GM23338 (cell line): Measurements from ENCODE around the gene CTSW.

Experiments
- EZH2 ChIP-seq: fragments of 200-600 bp; sonication (generic); IDR thresholded peaks from one replicate; pipeline ENCODE4 v1.8.0; 2017; ENCODE audit warnings: antibody characterized with exemption, mild to moderate bottlenecking, low read depth; ENCODE audit not compliant: unreplicated experiment
- EZH2phosphoT487 ChIP-seq: fragments of 200-600 bp; sonication (generic); IDR thresholded peaks from one replicate; pipeline ENCODE4 v1.8.1; 2018; ENCODE audit warnings: antibody characterized with exemption; ENCODE audit not compliant: unreplicated experiment
- POLR2AphosphoS5 ChIP-seq: IDR thresholded peaks from 2 replicates; pipeline ENCODE4 v1.6.1; 2016; ENCODE audit warnings: antibody characterized with exemption, low read depth
- TF ChIP-seq, protein P1 (sequence below), 2 experiments: fragments of 200-600 bp in 1 of 2; sonication (generic) in 1 of 2; conservative IDR thresholded peaks; 2 replicates each; pipeline versions ENCODE4 v1.5.1 to v1.6.1; 2016 to 2017; ENCODE audit warnings: antibody characterized with exemption in 2 of 2, low read depth in 2 of 2, mild to moderate bottlenecking in 2 of 2, moderate library complexity in 1 of 2
- TF ChIP-seq, protein P2 (sequence below): IDR thresholded peaks from one replicate; pipeline ENCODE4 v1.6.1; 2018; ENCODE audit warnings: antibody characterized with exemption; ENCODE audit not compliant: unreplicated experiment

DNA sequence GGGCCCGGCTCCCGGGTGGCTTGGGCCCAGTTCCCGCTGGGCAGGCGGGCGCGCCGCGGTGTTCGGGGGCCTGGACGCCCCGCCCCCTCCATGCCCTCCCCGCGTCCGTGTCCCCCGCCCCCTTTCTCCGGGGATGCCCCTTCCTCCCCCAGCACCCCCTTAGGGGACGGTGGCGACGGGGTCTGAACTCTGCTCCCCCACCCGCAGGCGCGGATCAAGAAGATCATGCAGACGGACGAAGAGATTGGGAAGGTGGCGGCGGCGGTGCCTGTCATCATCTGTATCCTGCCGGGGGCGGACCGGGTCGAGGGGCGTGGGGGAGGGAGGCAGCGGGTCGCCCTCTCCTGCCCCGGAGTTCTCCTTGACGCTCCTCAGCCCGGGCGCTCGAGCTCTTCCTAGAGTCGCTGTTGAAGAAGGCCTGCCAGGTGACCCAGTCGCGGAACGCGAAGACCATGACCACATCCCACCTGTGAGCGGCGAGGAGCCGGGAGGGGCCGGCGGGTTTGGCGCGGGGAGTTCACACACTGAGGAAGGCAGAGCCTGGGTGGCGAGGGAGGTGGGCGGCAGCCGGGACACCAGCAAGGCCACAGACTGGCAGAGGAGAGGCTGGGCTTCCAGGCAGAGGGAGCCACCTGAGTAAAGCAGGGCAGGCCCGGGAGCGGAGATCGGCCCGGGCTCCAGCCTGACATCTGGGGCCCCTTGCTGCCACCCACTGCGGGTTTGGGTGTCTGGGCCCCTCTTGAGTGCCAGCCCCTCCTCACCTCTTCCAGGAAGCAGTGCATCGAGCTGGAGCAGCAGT lies 40.1 kb downstream of the CTSW start:
- TF ChIP-seq EZH2phosphoT487 = no peak
- TF ChIP-seq, protein P1, sequence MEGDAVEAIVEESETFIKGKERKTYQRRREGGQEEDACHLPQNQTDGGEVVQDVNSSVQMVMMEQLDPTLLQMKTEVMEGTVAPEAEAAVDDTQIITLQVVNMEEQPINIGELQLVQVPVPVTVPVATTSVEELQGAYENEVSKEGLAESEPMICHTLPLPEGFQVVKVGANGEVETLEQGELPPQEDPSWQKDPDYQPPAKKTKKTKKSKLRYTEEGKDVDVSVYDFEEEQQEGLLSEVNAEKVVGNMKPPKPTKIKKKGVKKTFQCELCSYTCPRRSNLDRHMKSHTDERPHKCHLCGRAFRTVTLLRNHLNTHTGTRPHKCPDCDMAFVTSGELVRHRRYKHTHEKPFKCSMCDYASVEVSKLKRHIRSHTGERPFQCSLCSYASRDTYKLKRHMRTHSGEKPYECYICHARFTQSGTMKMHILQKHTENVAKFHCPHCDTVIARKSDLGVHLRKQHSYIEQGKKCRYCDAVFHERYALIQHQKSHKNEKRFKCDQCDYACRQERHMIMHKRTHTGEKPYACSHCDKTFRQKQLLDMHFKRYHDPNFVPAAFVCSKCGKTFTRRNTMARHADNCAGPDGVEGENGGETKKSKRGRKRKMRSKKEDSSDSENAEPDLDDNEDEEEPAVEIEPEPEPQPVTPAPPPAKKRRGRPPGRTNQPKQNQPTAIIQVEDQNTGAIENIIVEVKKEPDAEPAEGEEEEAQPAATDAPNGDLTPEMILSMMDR (conservative IDR thresholded peaks at IDR 0.05; ENCODE audit: low read depth in 2 of 2) = no peak
- no peak for TF ChIP-seq EZH2
- TF ChIP-seq POLR2AphosphoS5 = no peak; the same call in 1 of the 2 replicates
- TF ChIP-seq, protein P2, sequence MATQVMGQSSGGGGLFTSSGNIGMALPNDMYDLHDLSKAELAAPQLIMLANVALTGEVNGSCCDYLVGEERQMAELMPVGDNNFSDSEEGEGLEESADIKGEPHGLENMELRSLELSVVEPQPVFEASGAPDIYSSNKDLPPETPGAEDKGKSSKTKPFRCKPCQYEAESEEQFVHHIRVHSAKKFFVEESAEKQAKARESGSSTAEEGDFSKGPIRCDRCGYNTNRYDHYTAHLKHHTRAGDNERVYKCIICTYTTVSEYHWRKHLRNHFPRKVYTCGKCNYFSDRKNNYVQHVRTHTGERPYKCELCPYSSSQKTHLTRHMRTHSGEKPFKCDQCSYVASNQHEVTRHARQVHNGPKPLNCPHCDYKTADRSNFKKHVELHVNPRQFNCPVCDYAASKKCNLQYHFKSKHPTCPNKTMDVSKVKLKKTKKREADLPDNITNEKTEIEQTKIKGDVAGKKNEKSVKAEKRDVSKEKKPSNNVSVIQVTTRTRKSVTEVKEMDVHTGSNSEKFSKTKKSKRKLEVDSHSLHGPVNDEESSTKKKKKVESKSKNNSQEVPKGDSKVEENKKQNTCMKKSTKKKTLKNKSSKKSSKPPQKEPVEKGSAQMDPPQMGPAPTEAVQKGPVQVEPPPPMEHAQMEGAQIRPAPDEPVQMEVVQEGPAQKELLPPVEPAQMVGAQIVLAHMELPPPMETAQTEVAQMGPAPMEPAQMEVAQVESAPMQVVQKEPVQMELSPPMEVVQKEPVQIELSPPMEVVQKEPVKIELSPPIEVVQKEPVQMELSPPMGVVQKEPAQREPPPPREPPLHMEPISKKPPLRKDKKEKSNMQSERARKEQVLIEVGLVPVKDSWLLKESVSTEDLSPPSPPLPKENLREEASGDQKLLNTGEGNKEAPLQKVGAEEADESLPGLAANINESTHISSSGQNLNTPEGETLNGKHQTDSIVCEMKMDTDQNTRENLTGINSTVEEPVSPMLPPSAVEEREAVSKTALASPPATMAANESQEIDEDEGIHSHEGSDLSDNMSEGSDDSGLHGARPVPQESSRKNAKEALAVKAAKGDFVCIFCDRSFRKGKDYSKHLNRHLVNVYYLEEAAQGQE = no peak
